Spinal cord (tissue), 10 donors: Measurements from ENCODE around the gene CBR3. TPM values are rescaled to one million over a fixed set of nuclear protein-coding genes. Genes with fewer than 3 reads are reported as not detected.

Source experiments
- DNase-seq, 6 donors: peaks; one replicate each; pipeline versions ENCODE4 v3.0.0 to v3.0.0-alpha.2; 2013 to 2015; ENCODE audit warnings: low spot score in 6 of 6, low read depth in 4 of 6
- H3K27ac ChIP-seq: one replicate; pipeline ENCODE4 v1.5.1; 2013; ENCODE audit warnings: low read depth, low read length, control low read depth
- H3K27me3 ChIP-seq: one replicate; pipeline ENCODE4 v1.6.1; 2013; ENCODE audit warnings: low read length; ENCODE audit not compliant: control insufficient read depth, insufficient read depth
- H3K36me3 ChIP-seq: one replicate; pipeline ENCODE4 v1.6.1; 2013; ENCODE audit warnings: low read length; ENCODE audit not compliant: control insufficient read depth, insufficient read depth
- H3K4me1 ChIP-seq: one replicate; pipeline ENCODE4 v1.6.1; 2013; ENCODE audit warnings: low read length; ENCODE audit not compliant: control insufficient read depth, insufficient read depth
- H3K4me3 ChIP-seq: one replicate; pipeline ENCODE4 v1.5.1; 2013; ENCODE audit warnings: low read depth, low read length, control low read depth
- H3K9me3 ChIP-seq: one replicate; pipeline ENCODE4 v1.6.1; 2013; ENCODE audit warnings: low read length; ENCODE audit not compliant: control insufficient read depth, insufficient read depth
- WGBS: methylation state at CpG from one replicate; pipeline ENCODE4 v1.1.5; 2013; ENCODE audit warnings: missing lambda C conversion rate; ENCODE audit not compliant: insufficient coverage; 5-methylcytosine and 5-hydroxymethylcytosine counted together
- polyA plus RNA-seq, 2 donors: library from polyadenylated mRNA; unstranded; fragments of 120-200 nt; gene quantifications; one replicate each; pipeline ENCODE4 v1.2.1, GENCODE V29; 2013; ENCODE audit not compliant: insufficient read length in 2 of 2
- total RNA-seq, 2 donors: library from RNA; depleted of rRNA in 1 of 2; stranded (reverse); fragments of 120-200 nt in 1 of 2; fragments of >200 nt in 1 of 2; gene quantifications; one replicate each; pipeline versions ENCODE4 v1.2.3 to v1.2.4, GENCODE V29; 2013 to 2014
- donor health status: healthy.

The CBR3 gene
- total and polyA plus RNA-seq, 4 donors, result 2.0 to 3.7 (median 2.3) TPM

DNA sequence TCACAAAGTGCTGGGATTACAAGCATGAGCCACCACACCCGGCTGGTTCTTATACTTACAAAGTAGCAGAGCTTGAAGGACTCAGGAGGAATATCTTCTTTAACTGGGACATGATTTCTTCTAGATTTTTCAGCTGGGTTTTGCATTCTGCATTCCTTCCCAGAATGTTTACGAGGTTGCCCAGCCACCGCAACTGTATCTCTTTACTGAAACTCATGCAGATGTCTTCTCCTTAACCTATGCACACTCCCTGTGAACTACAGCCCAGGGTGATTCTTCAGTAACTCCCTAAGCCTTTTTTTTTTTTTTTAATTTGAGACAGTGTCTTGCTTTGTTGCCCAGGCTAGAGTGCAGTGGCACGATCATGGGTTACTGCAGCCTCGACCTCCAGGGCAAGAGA, 13.0 kb downstream of the CBR3 start:
- no peak for DNase-seq
- Histone ChIP-seq H3K27ac (no peak overlapping the region), H3K27me3 (no peaks in the 10 kb centered on the region), H3K4me1 (peaks cover 14% of the 10 kb centered on the region), H3K36me3 (no peaks in the 10 kb centered on the region), H3K4me3 (no peak overlapping the region), H3K9me3 (no peaks in the 10 kb centered on the region)
- 100% methylated on average over 2 of the region's 5 CpGs for WGBS

GRCh38 chr21:36148886-36149285, 14.0 kb downstream of the CBR3 start:
- no peak overlapping the region for H3K27ac ChIP-seq
- WGBS, result 94% methylated on average over 3 of the region's 3 CpGs
- H3K4me1 ChIP-seq, result peaks cover 14% of the 10 kb centered on the region
- no peaks in the 10 kb centered on the region for H3K36me3 ChIP-seq
- no peak for DNase-seq
- no peaks in the 10 kb centered on the region for H3K27me3 ChIP-seq
- no peak overlapping the region for H3K4me3 ChIP-seq
- H3K9me3 ChIP-seq, result no peaks in the 10 kb centered on the region

- Histone ChIP-seq H3K27me3 (no peaks in the 10 kb centered on the region), H3K4me3 (no peak overlapping the region), H3K27ac (peak overlapping the region; percentile 42), H3K9me3 (no peaks in the 10 kb centered on the region), H3K36me3 (no peaks in the 10 kb centered on the region), H3K4me1 (peaks cover 14% of the 10 kb centered on the region)
- peak in 2 of 6 donors; percentile 55 to 70 for DNase-seq
- 55% methylated on average over 6 of the region's 7 CpGs for WGBS
Observed at GRCh38 chr21:36149788-36150711, 15.2 kb downstream of the CBR3 start.

DNA sequence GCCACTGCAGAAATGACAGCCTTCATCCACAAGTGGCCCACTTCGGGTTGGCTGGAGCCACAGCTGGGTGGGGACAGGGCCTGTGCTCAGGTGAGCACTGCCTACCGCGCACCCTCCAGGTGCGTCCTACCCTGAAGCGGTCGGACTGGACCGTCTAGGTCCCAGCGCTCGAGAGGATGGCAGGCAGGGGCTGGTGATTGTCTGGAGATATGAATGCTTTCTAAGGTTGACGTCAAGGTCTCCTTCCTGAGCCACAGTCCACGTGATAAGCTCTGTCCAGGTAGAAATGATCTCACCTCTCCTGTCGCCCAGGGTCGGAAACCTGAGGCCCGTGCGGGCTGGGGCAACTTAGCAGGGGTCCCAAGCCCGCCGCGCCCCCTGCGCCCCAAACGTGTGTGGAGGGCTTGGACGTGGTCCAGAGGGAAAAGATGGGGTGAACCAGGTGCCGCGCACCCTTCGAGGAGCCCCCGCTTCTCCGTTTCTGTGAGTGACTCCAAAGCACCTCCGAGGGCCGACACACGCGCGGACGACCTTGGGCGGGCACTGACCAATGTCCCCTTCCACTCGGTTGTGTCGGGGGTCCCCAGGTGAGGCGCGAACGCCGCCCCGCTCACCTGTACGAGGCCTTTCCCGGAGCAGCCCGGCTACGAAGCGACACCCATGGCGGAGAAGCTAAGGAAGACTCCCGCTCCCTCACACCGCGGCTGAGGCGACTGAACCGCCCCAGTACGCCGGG, 20.9 kb downstream of the CBR3 start:
- Histone ChIP-seq H3K27ac (no peak overlapping the region), H3K27me3 (peaks cover 3% of the 10 kb centered on the region), H3K9me3 (no peaks in the 10 kb centered on the region), H3K4me1 (peaks cover 14% of the 10 kb centered on the region), H3K4me3 (peak overlapping the region; percentile 65), H3K36me3 (no peaks in the 10 kb centered on the region)
- WGBS, result 4% methylated on average over 53 of the region's 53 CpGs
- peak in 2 of 6 donors; percentile 9 to 25 for DNase-seq

- Histone ChIP-seq H3K4me3 (peak overlapping the region; percentile 65), H3K27me3 (peaks cover 3% of the 10 kb centered on the region), H3K36me3 (no peaks in the 10 kb centered on the region), H3K27ac (no peak overlapping the region), H3K4me1 (peaks cover 13% of the 10 kb centered on the region), H3K9me3 (no peaks in the 10 kb centered on the region)
- under 1% methylated on average over 43 of the region's 43 CpGs for WGBS
- DNase-seq, result peak; percentile 92 to 100 (median 98)
Observed at GRCh38 chr21:36156339-36156814, 21.5 kb downstream of the CBR3 start.

DNA sequence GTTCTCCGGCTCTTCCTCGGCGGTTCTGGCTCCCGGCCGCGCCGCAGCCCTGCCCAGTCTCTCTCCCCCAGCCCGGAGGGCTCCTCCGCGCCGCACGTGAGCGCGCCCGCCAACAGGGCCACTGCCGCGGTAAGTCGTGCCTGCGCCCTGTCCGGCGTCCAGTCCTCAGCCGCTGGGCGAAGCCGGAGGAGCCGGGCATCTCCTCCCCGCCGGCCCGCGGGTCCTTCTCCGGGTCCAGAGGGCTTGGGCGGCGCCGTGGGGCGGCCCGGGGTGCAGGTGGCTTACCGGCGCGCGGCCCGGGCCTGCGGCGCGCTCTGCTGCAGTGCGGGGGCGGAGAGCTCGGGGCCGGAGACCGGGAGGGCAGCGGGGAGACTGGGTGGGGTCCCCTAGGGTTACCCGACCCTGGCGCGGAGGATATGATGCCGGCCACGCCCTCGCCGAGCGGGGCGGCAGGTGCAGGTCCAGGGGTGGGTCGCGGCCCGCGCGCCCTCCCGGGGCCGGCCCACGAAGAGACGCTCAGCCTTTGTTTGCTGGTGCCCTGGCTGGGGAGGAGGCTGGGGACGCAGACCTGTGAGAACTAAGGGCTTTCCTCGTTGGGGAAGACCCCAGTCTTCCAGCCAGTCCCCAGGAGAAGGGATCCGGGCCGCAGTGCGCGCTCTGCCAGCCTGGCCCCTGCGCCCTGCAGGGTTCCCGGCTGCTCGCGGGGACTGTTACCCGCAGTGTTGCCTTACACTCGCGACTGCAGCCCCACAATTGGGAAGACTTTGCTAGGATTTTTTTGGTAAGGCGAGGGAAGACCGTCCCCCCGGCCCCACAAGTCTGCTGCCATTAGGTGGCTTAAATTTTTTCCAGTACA, 22.2 kb downstream of the CBR3 start, which contains the start of gene DOP1B:
DOP1B (plus strand) TSS at position 10 of the 856 bp plus-strand sequence. CDS start 7,910 bp downstream, outside the sequence.
- Histone ChIP-seq H3K27me3 (peaks cover 3% of the 10 kb centered on the region), H3K36me3 (no peaks in the 10 kb centered on the region), H3K9me3 (no peaks in the 10 kb centered on the region), H3K4me3 (peak within 1 kb of the TSS; percentile 65), H3K27ac (no peak within 1 kb of the TSS), H3K4me1 (peaks cover 13% of the 10 kb centered on the region)
- under 1% methylated on average over 80 of the region's 83 CpGs for WGBS
- peak in 2 of 6 donors; percentile 54 to 58 for DNase-seq

DNA sequence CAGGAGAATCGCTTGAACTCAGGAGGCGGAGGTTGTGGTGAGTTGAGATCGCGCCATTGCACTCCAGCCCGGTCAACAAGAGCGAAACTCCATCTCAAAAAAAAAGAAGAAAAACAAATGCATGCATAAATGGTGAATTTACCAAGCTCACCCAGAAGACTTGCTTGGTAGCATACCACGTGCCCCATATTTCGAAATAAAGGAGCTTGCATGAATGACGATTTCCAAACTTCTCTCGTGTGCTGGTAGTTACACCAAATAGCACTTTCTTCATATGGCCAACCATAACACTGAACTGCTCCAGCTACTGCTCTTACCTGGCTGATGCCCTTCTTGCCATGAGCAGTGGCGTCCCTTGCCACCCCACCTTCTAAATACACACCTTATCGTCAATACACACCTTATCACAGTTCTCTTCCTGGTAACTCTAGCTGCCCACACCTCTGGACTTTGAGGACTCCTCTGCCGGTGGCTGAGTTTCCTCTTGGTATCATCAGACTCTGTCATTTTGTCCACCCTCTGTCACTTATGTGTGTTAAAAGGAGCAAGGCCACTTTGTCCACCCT, 24.6 kb downstream of the CBR3 start:
- H3K36me3 ChIP-seq, result no peaks in the 10 kb centered on the region
- no peak for DNase-seq
- 97% methylated on average over 6 of the region's 13 CpGs for WGBS
- H3K4me3 ChIP-seq, result no peak overlapping the region
- no peaks in the 10 kb centered on the region for H3K9me3 ChIP-seq
- peaks cover 13% of the 10 kb centered on the region for H3K4me1 ChIP-seq
- H3K27ac ChIP-seq, result no peak overlapping the region
- H3K27me3 ChIP-seq, result peaks cover 3% of the 10 kb centered on the region

DNA sequence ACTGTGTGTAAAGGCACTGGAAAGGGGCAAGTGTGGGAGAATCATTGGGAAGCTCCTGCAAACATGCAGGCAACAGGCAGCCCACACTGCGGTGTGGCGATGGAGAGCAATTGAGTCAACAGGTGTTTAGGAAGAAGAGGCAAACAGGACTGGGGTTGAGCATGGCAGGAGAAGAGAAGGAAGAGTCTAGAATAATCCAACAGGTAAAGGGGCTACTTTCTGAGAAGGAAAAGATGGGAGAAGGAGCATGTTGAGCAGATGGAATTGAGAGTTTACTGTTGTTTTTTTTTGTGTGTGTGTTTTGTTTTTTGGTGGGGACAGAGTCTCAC, 25.9 kb downstream of the CBR3 start:
- H3K9me3 ChIP-seq, result no peaks in the 10 kb centered on the region
- no peak for DNase-seq
- no peak overlapping the region for H3K4me3 ChIP-seq
- peaks cover 9% of the 10 kb centered on the region for H3K4me1 ChIP-seq
- 100% methylated on average over 2 of the region's 2 CpGs for WGBS
- H3K27me3 ChIP-seq, result no peaks in the 10 kb centered on the region
- H3K36me3 ChIP-seq, result peaks cover 6% of the 10 kb centered on the region
- no peak overlapping the region for H3K27ac ChIP-seq

GRCh38 chr21:36162631-36163030, 27.8 kb downstream of the CBR3 start:
- no peaks in the 10 kb centered on the region for H3K4me1 ChIP-seq
- no peaks in the 10 kb centered on the region for H3K27me3 ChIP-seq
- no peak overlapping the region for H3K4me3 ChIP-seq
- H3K9me3 ChIP-seq, result no peaks in the 10 kb centered on the region
- no peak overlapping the region for H3K27ac ChIP-seq
- WGBS, result 95% methylated on average over 5 of the region's 5 CpGs
- peaks cover 9% of the 10 kb centered on the region for H3K36me3 ChIP-seq
- DNase-seq, result no peak
